Measurements from ENCODE around the gene NHLRC1.

Gene NHLRC1

DNA sequence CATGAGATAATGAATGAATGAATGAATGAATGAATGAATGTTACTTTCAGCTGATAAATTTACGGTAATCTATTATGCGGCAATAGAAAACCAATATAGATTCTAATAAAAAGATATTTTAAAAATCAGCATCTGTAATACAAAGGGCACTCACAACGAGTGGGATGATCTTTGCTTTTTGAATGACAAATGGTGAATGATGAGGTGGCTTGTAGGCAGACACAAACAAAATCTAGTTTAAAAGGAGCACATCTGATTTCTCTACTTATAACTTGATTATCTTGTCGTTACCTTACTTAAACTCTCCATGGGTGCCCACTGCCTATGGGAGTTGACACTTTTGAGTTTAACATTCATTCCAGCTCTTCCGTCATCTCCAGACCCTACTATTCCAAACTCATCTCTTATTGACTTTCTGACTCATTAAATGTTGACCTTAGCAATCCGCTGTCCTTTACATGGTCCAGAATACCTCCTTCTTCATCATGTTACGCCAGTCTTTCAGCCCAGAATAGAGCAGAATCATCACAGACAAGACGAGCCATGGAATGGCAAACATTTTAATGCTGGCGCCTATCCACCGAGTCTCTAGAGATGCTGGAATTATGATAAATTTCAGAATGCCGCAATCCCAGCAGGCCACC, 41.3 kb downstream of the NHLRC1 start:
- no peak for DNase-seq

DNA sequence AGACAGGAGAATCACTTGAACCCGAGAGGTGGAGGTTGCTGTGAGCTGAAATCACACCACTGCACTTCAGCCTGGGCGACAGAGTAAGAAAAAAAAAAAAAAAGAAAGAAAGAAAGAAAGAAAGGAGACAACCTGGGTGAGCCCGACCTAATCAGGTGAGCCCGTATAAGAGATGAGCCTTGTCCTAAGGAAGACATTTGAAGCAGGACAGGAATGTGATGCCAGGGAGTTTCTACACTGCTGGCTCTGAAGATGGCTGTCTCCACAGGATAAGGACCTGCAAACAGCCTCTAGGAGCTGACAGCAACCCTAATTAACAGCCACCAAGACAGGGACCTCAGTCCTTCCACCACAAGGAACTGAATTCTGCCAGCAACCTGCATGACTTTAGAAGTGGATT, 41.9 kb downstream of the NHLRC1 start:
- no peak for DNase-seq

DNA sequence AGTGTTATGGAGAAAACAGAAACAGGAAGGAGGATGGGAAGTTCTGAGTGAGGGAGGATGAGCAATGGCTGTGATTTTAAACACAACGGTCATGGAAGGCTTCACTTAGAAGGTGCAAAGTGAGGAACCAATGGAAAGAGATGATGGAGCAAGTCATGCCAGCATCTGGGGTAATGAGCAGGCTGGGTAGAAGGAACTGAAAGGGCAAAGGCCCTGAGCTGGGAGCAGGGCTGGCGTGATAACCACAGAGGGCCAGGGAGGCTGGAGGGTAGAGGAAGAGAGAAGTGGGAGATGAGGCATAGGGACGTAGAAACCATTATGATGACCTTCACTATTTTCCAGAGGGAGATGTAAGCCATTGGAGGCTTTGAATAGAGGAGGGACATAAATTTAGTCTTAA, 43.6 kb downstream of the NHLRC1 start:
- no peak for DNase-seq

DNA sequence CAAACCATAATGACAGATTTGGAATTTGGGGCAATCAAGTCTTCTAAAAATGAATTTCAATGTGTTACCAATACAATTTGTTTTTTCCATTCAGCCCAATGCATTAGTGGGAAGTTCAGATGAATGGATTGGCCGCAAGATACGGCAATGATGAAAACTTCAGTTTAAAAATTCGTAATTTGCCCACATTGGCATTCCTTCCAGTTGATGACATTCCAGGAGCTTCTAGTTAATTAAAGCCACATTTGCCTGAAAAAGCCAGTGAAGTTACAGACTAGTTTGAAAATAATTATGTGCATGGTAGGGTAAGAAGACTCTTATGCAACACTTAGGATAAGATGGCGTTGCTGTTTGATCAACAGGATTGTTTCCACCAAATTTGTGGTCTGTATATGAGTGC, 46.2 kb downstream of the NHLRC1 start:
- DNase-seq, result no peak

DNA sequence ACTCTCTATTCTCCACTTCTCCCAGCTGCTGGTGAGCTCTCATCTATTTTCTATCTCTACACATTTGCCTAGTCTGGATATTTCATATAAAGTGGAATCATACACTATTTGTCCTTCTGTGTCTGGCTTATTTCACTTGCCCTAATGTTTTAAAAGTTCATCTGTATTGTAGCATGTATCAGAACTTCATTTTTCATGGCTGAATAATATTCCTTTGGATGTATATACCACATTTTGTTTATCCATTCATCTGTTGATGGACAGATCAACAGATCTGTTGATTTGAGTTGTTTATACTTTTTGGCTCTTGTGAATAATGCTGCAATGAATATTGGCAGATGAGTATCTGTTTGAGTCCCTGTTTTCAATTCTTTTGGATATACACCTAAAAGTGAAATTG, 49.6 kb downstream of the NHLRC1 start:
- no peak for DNase-seq

DNA sequence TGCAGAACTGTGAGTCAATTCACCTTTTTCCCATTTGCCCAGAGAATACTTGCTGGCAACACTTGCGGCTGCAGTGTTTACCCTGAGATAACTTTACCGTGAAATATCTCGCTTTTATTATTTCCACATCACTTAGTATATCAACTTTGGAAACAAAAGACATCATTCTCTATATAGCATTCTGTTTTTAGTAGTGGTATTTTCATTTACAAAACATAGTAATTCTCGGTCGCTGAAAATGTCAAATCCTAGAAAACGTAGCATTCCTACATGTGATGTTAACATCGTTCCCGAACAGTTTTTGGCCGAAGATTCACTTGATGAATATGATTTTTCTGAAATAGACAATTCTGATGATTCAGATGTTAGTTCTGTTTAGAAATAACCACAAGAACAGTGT, 52.0 kb downstream of the NHLRC1 start:
- DNase-seq, result no peak
